ENCODE measurements around the gene RNPEPL1. TPM values are rescaled to one million over a fixed set of nuclear protein-coding genes. Genes with fewer than 3 reads are reported as not detected.

The RNPEPL1 gene
- total RNA-seq, 1 donor from 2014 or later, result 22.7 TPM

DNA sequence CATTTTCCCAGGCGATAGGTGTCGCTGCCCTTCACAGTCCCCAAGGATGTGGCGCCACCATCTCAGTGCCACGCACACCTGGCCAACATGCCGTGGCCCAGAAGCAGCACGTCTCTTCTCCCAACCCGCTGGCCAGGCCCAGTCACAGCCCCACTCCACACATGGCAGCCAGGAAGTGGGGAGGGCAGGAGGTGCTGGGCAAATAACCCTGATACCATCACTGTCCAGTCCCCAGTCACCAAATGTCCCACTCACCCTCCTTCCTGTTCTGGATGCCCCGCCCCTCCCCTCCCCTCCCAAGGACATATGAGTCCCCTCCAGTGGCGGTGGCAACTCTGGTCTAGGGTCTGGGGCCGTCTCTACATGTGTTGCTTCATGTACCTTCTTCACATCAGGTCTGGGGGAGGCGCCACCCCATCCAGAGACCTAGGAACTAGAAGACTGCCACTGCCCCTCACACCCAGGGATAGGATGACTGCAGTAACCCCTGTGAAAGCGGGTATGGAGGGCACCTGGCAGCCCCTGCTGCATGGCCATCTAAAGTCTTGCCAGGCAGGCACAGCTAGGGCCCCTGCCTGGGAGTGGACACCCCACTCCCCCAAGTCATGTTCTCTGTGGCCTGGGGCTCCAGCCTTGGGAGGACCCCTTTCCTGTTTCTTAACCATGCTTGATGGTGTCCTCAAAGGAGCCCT lies 10.9 kb downstream of the RNPEPL1 start:
- FAIRE-seq (no peak), DNase-seq (ENCODE audit: low read depth) (no peak)
- no peak for TF ChIP-seq EZH2 (IDR thresholded peaks at IDR 0.05; ENCODE audit: insufficient read depth, low read length)
- TF ChIP-seq, protein P1, sequence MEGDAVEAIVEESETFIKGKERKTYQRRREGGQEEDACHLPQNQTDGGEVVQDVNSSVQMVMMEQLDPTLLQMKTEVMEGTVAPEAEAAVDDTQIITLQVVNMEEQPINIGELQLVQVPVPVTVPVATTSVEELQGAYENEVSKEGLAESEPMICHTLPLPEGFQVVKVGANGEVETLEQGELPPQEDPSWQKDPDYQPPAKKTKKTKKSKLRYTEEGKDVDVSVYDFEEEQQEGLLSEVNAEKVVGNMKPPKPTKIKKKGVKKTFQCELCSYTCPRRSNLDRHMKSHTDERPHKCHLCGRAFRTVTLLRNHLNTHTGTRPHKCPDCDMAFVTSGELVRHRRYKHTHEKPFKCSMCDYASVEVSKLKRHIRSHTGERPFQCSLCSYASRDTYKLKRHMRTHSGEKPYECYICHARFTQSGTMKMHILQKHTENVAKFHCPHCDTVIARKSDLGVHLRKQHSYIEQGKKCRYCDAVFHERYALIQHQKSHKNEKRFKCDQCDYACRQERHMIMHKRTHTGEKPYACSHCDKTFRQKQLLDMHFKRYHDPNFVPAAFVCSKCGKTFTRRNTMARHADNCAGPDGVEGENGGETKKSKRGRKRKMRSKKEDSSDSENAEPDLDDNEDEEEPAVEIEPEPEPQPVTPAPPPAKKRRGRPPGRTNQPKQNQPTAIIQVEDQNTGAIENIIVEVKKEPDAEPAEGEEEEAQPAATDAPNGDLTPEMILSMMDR (IDR thresholded peaks at IDR 0.05; ENCODE audit: insufficient read depth, low read depth, low read length), result no peak
- no peaks in the 10 kb centered on the region for H3K9me3 ChIP-seq (ENCODE audit: insufficient read depth, low read depth, low read length)
- peaks cover 18% of the 10 kb centered on the region for H3K4me1 ChIP-seq (ENCODE audit: insufficient read depth, low read length)
- Mint-ChIP-seq H3K36me3 (ENCODE audit: low read depth, unreplicated experiment) (peaks cover 5% of the 10 kb centered on the region), H3K4me3 (ENCODE audit: unreplicated experiment) (peak overlapping the region; percentile 20), H3K27me3 (ENCODE audit: low read depth, unreplicated experiment) (no peaks in the 10 kb centered on the region), H3K4me1 (ENCODE audit: low read depth, unreplicated experiment) (peaks cover 24% of the 10 kb centered on the region), H3K9me3 (ENCODE audit: unreplicated experiment) (no peaks in the 10 kb centered on the region), H3K27ac (ENCODE audit: unreplicated experiment) (no peak overlapping the region)
- H3K4me2 ChIP-seq (ENCODE audit: low read length), result no peak overlapping the region
- H2AFZ ChIP-seq (ENCODE audit: low read depth, low read length), result no peak overlapping the region
- no peak overlapping the region for H3K4me3 ChIP-seq (ENCODE audit: insufficient read depth, low read depth, low read length)
- H3K9ac ChIP-seq (ENCODE audit: low read length), result peak overlapping the region; percentile 6
- H3K27me3 ChIP-seq (ENCODE audit: insufficient read depth, low read length), result no peaks in the 10 kb centered on the region
- H3K27ac ChIP-seq (ENCODE audit: low read depth, low read length), result no peak overlapping the region
- no peaks in the 10 kb centered on the region for H3K36me3 ChIP-seq (ENCODE audit: insufficient read depth, low read length)
- H3K79me2 ChIP-seq (ENCODE audit: insufficient read depth, low read length), result peaks cover 27% of the 10 kb centered on the region
- H4K20me1 ChIP-seq (ENCODE audit: insufficient read depth, low read length), result peaks cover 44% of the 10 kb centered on the region

DNA sequence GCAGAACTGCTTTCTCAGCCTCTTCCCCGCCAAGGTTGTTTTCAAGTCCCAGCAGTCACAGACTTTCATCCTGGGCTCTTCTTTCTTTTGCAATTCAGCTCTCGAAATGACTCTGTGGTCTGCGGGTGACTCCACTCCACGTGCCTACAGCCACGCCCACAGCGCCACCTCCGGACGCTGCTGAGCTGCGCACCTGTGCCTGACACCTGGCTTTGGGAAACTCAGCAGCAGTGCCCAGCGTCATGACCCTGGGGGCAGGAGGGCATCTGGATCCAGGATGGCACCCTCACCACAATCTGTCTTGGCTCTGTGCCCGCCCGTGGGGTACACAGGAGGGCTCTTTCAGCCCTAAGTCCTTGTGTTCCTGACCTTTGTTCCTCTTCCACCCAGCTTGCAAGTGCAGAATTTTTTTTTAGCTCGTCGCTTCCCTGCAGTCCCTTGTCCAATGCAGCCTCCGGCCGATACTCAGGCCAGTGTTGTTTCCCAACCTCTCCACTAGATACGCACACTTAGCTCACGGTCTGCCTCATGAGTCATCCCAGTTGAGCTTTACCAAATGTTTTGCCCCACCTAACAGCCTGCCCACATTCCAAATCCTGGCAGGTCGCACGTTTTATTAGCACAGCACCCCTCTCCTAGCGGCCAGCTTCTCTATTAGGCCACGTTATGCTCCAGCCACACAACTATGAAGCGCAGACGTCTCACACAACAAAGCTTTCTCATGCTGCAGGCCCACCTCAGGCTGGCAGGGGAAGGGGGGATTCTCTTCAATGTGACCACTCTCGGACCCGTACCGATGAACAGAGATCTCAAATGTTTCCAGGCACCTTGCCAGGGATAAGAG lies 11.7 kb downstream of the RNPEPL1 start:
- Mint-ChIP-seq H3K27me3 (ENCODE audit: low read depth, unreplicated experiment) (no peaks in the 10 kb centered on the region), H3K27ac (ENCODE audit: unreplicated experiment) (peak overlapping the region; percentile 15), H3K9me3 (ENCODE audit: unreplicated experiment) (no peaks in the 10 kb centered on the region), H3K4me3 (ENCODE audit: unreplicated experiment) (peak overlapping the region; percentile 58), H3K36me3 (ENCODE audit: low read depth, unreplicated experiment) (peaks cover 5% of the 10 kb centered on the region), H3K4me1 (ENCODE audit: low read depth, unreplicated experiment) (peaks cover 31% of the 10 kb centered on the region)
- Histone ChIP-seq H3K36me3 (ENCODE audit: insufficient read depth, low read length) (no peaks in the 10 kb centered on the region), H3K9ac (ENCODE audit: low read length) (peak overlapping the region; percentile 6), H3K4me1 (ENCODE audit: insufficient read depth, low read length) (peaks cover 25% of the 10 kb centered on the region), H3K27ac (ENCODE audit: low read depth, low read length) (peak overlapping the region; percentile 22), H3K79me2 (ENCODE audit: insufficient read depth, low read length) (peaks cover 35% of the 10 kb centered on the region), H3K4me2 (ENCODE audit: low read length) (peak overlapping the region; percentile 52), H3K9me3 (ENCODE audit: insufficient read depth, low read depth, low read length) (no peaks in the 10 kb centered on the region), H3K27me3 (ENCODE audit: insufficient read depth, low read length) (no peaks in the 10 kb centered on the region), H2AFZ (ENCODE audit: low read depth, low read length) (no peak overlapping the region), H3K4me3 (ENCODE audit: insufficient read depth, low read depth, low read length) (no peak overlapping the region), H4K20me1 (ENCODE audit: insufficient read depth, low read length) (peaks cover 52% of the 10 kb centered on the region)
- peak; percentile 47 for FAIRE-seq
- no peak for TF ChIP-seq EZH2 (IDR thresholded peaks at IDR 0.05; ENCODE audit: insufficient read depth, low read length)
- TF ChIP-seq, protein P1 (IDR thresholded peaks at IDR 0.05; ENCODE audit: insufficient read depth, low read depth, low read length), result no peak
- DNase-seq (ENCODE audit: low read depth), result peak; percentile 77
